Measurements from ENCODE around the gene HSFX3.
"Not testable (repeated sequence)": the region's sequence is repeated elsewhere in the genome, so short reads cannot be mapped to it uniquely, and the experiment has no call there.

HSFX3 gene

GRCh38 chrX:149513825-149514428 is 35.8 kb downstream of the HSFX3 start:
- FAIRE-seq: no peak

GRCh38 chrX:149512225-149512885 is 37.4 kb downstream of the HSFX3 start:
- no peak for FAIRE-seq

GRCh38 chrX:149511081-149511480 is 38.6 kb downstream of the HSFX3 start:
- no peak for FAIRE-seq

- FAIRE-seq: no peak
Observed at GRCh38 chrX:149510386-149510785, 39.3 kb downstream of the HSFX3 start.

- FAIRE-seq: no peak
Observed at GRCh38 chrX:149508467-149508866, 41.3 kb downstream of the HSFX3 start.

GRCh38 chrX:149506349-149506748 is 43.4 kb downstream of the HSFX3 start:
- FAIRE-seq: no peak

- no peak for FAIRE-seq
Observed at GRCh38 chrX:149505671-149506070, 44.1 kb downstream of the HSFX3 start.

- peak; percentile 80 for FAIRE-seq
Observed at GRCh38 chrX:149504915-149505651, 44.6 kb downstream of the HSFX3 start, which contains the start of gene IDS. IDS (minus strand) TSS chrX:149505306; CDS start chrX:149505137, 169 bp downstream.

- no peak for FAIRE-seq
Observed at GRCh38 chrX:149504226-149504914, 45.4 kb downstream of the HSFX3 start.

GRCh38 chrX:149503446-149503845 is 46.3 kb downstream of the HSFX3 start:
- peak; percentile 100 for FAIRE-seq

GRCh38 chrX:149502923-149503322 is 46.8 kb downstream of the HSFX3 start:
- not testable (repeated sequence) for FAIRE-seq

- no peak for FAIRE-seq
Observed at GRCh38 chrX:149499766-149500165, 50.0 kb downstream of the HSFX3 start.

- peak; percentile 47 for FAIRE-seq
Observed at GRCh38 chrX:149498767-149499166, 51.0 kb downstream of the HSFX3 start.
